Activated CD8-positive, alpha-beta memory T cell treated with anti-CD3 and anti-CD28 coated beads, Interleukin-2, amount 10 ng/mL, durations not matched to agents 7 days and 5 days (primary cell): ENCODE results near the gene DLGAP1. TPM values are rescaled to one million over a fixed set of nuclear protein-coding genes. Genes with fewer than 3 reads are reported as not detected.

Experiments
- ATAC-seq: fragments of 150-1000 bp; cut with Tn5 transposase; one replicate; pipeline ENCODE4 v1.10.0; 2021; ENCODE audit warnings: moderate library complexity
- CTCF ChIA-PET: fragments of 350-600 bp; sonication (Branson Sonifier 250); formaldehyde crosslinking; loops from one replicate; lab custom pipeline; 2021; ENCODE audit warnings: antibody characterized with exemption; lab: Charles Lee
- DNase-seq: peaks from one replicate; pipeline ENCODE4 v3.0.0-alpha.2; 2020
- H3K27ac Mint-ChIP-seq: one replicate; pipeline ENCODE4 v1.8.0; 2021; ENCODE audit warnings: mild to moderate bottlenecking, mixed read lengths
- H3K27me3 Mint-ChIP-seq: one replicate; pipeline ENCODE4 v1.8.0; 2021; ENCODE audit warnings: mixed read lengths
- H3K36me3 Mint-ChIP-seq: one replicate; pipeline ENCODE4 v1.8.0; 2021; ENCODE audit warnings: mild to moderate bottlenecking, mixed read lengths
- H3K4me1 Mint-ChIP-seq: one replicate; pipeline ENCODE4 v1.8.0; 2021; ENCODE audit warnings: mixed read lengths
- H3K4me3 Mint-ChIP-seq: one replicate; pipeline ENCODE4 v1.8.0; 2021; ENCODE audit warnings: mild to moderate bottlenecking, moderate library complexity, mixed read lengths
- H3K9me3 Mint-ChIP-seq: one replicate; pipeline ENCODE4 v1.8.0; 2022; ENCODE audit warnings: low read depth, mixed read lengths
- total RNA-seq, 2 experiments: library from RNA; stranded (reverse); gene quantifications; one replicate each; pipeline ENCODE4 v1.2.3, GENCODE V29; 2021

The DLGAP1 gene
- total RNA-seq, 2 experiments from 2014 or later: not detected

DNA sequence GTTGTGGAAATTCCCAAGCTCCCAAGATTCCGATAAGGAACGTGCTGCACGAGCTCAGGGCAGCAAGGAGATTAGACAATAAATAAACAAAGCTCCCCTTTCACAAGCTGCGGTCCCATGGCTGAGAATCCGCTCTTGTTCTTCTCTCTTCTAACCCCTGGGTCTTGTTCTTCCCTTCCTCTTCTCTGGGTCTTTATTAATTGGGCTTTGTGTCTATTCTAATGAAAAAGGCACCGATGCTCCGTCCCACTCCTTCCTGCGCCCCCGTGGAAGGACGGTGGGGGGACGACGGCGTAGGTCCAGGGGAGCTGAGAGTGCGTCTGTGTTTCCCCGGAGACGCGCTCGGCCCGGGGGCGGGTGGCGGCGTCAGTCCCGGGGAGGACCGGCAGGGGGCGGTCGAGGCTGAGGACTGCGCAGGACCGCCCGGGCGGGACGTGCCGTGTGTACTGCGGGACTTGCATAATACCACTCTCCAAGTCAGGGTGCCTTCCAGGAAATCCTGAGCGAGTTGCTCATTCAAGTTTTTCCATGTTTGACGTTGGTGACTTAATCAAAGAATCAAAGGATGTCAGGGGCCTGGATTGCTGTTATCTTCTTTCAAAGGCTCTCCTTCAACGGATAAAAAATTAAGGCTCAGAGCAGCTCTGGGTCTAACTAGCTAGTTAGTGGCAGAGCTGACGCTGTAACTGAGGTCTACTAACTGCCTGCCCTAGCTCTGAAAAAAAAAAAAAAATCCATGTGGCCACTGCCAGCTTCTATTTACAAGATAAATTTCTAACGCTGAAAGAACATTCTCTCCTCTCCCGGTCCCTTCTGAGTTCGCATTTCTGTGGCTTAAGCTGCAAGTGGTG lies 683.8 kb downstream of the DLGAP1 start:
- Mint-ChIP-seq H3K4me1 (peaks cover 4% of the 10 kb centered on the region), H3K36me3 (no peaks in the 10 kb centered on the region), H3K27ac (peak overlapping the region; percentile 22), H3K27me3 (peaks cover 44% of the 10 kb centered on the region), H3K9me3 (no peaks in the 10 kb centered on the region), H3K4me3 (peak overlapping the region; percentile 40)
- ATAC-seq (peak; percentile 100), DNase-seq (peak; percentile 83)
- CTCF ChIA-PET: interaction anchor here (0.7 to 5.1 kb wide), 44 partner anchors 10 to 1287 kb away, joined by 3 to 49 read pairs (median 4); no protein-coding TSS in a partner anchor

DNA sequence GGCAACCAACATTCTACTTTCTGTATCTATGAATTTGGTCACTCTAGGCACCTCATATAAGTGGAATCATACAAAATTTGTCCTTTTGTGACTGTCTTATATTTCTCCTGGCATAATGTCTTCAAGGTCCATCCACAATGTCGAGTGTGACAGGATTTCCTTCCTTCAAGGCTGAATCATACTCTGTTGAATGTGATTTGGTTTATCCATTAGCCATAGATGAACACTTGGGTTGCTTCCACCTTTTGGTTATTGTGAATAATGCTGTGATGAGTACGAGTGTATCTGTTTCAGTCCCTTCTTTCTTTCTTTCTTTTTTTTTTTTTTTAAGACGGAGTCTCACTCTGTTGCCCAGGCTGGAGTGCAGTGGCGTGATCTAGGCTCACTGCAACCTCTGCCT lies 693.8 kb downstream of the DLGAP1 start:
- Mint-ChIP-seq H3K4me3 (no peak overlapping the region), H3K27me3 (peaks cover 7% of the 10 kb centered on the region), H3K36me3 (no peaks in the 10 kb centered on the region), H3K4me1 (no peaks in the 10 kb centered on the region), H3K9me3 (peaks cover 2% of the 10 kb centered on the region), H3K27ac (no peak overlapping the region)
- ATAC-seq (no peak), DNase-seq (no peak)
- CTCF ChIA-PET: no interaction called here

DNA sequence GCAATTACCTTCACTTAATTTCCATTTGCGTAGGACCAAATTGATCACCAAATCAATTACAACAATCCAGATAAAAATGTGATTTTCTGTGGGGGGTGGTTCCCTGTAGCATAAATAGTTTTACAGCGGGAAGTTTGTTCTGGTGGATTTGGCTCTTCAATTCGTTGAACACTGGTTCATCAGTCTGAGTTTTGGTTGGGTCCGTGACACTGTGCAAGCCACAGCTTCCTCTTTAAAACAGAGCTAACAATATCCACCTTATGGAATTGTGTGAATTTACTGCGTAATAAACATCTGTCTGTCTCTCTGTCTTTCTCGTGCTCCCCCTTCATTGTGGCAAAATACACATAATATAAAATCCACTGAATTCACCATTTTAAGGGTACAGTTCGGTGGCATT lies 694.4 kb downstream of the DLGAP1 start:
- Mint-ChIP-seq H3K27me3 (peaks cover 3% of the 10 kb centered on the region), H3K36me3 (no peaks in the 10 kb centered on the region), H3K4me3 (no peak overlapping the region), H3K27ac (no peak overlapping the region), H3K4me1 (no peaks in the 10 kb centered on the region), H3K9me3 (peaks cover 2% of the 10 kb centered on the region)
- CTCF ChIA-PET: no interaction called here
- ATAC-seq: no peak
- DNase-seq: no peak

DNA sequence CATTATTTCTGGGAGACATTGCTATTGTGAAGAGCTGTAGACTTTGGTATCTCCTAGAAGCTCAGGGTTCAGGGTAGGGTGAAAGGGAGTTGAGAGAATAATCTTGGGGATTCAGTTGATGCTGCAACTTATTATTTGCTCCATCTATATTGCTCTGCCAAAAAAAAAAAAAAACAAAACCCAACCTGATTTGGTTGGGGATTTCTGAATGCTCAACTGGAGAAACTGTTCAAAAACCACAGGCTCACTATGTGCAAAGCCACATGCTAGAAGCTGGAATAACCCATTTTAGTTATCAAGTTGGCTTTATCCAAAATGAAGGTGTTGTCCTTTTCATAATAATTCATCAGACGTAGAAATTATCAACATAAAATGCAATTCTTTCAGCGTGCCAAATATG lies 696.0 kb downstream of the DLGAP1 start:
- no peak for ATAC-seq
- CTCF ChIA-PET: no interaction called here

DNA sequence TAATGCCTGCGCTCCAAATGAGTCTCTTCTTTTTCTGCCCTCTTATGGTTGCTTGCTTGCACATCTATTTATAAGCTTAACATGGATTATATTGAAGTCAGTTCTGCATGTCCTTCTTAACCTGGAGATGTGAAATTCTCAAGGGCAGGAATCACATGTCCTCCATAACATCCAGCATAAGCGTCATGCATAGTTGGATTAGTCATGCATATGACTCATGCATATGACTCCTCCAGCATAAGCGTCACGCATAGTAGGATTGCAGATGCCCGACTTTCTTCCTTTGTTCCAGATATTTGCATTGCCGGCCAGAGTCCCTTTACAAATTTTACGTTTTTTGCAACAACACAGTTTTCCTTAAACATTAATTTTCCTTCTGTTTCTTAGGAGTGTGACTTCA lies 696.6 kb downstream of the DLGAP1 start:
- peaks cover 3% of the 10 kb centered on the region for H3K27me3 Mint-ChIP-seq
- CTCF ChIA-PET: interaction anchor here (1.0 kb wide), 1 partner anchor 13 kb away, joined by 5 read pairs; no protein-coding TSS in a partner anchor
- H3K27ac Mint-ChIP-seq: no peak overlapping the region
- no peak for DNase-seq
- H3K4me1 Mint-ChIP-seq: no peaks in the 10 kb centered on the region
- H3K9me3 Mint-ChIP-seq: peaks cover 2% of the 10 kb centered on the region
- no peak for ATAC-seq
- H3K36me3 Mint-ChIP-seq: no peaks in the 10 kb centered on the region
- H3K4me3 Mint-ChIP-seq: no peak overlapping the region

More for the DNA sequence above, 696.0 kb downstream of the DLGAP1 start:
- H3K36me3 Mint-ChIP-seq: no peaks in the 10 kb centered on the region
- H3K4me3 Mint-ChIP-seq: no peak overlapping the region
- H3K27me3 Mint-ChIP-seq: peaks cover 3% of the 10 kb centered on the region
- no peaks in the 10 kb centered on the region for H3K4me1 Mint-ChIP-seq
- no peak for DNase-seq
- no peak overlapping the region for H3K27ac Mint-ChIP-seq
- H3K9me3 Mint-ChIP-seq: peaks cover 2% of the 10 kb centered on the region

DNA sequence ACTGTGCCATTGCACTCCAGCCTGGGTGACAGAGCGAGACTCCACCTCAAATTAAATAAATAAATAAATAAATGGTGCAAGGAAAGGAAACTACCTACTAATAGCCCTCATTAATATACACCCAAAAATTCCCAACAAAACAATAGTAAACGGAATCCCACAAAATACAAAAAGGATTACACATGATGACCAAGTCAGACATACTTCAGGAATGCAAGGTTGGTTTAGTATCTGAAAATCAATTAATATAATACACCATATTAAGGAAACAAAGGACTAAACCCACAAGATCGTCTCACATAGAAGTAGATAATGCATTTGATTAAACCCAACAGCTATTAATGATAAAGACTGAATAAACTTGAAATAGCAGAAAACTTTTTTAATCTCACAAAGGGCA lies 697.7 kb downstream of the DLGAP1 start:
- ATAC-seq (no peak), DNase-seq (no peak)
- Mint-ChIP-seq H3K4me3 (no peak overlapping the region), H3K9me3 (peaks cover 2% of the 10 kb centered on the region), H3K36me3 (no peaks in the 10 kb centered on the region), H3K27me3 (no peaks in the 10 kb centered on the region), H3K27ac (no peak overlapping the region), H3K4me1 (no peaks in the 10 kb centered on the region)
- CTCF ChIA-PET: interaction anchor here (1.0 to 1.2 kb wide), 2 partner anchors 14 to 15 kb away, joined by 3 to 5 read pairs; no protein-coding TSS in a partner anchor

DNA sequence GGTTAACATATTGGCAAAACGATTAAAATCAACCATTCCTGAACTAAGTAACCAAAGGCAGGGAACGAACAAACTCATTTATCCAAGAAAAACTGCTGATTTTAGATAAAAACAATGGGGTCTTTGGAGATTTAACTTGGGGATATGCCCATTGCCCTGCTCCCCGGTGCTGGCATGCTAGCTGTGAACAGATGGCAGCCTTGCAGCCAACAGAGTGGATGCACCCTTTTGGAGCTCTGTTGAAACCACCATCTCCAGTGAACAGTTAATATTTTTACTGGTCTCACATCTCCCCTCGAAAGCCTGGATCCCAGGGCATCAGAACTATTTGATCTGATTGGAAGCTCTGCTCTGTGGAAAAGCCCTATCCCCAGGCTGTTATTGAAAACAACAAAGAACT lies 702.0 kb downstream of the DLGAP1 start:
- H3K4me3 Mint-ChIP-seq: no peak overlapping the region
- no peak for ATAC-seq
- CTCF ChIA-PET: no interaction called here

DNA sequence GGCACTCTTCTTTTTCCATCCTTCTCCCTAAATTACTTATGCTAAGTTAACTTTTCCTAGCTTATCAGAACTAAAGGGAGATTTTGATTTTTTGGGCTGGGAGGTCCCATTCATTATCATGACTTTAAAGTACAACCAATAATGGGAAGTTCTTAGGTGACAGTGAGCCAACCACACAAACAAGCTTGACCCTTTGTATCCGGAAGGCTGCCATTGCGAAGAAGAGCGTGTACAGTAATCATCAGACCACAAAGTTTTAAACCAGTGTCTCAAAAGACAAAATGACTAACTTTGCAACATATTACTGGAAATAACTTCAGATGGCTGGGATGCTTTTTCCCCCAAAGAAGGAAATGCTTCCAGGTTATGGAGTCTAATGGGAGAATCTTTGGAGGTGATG lies 707.0 kb downstream of the DLGAP1 start:
- H3K4me1 Mint-ChIP-seq: no peaks in the 10 kb centered on the region
- H3K27ac Mint-ChIP-seq: no peak overlapping the region
- H3K4me3 Mint-ChIP-seq: no peak overlapping the region
- ATAC-seq (no peak), DNase-seq (no peak)
- H3K27me3 Mint-ChIP-seq: peaks cover 3% of the 10 kb centered on the region
- H3K9me3 Mint-ChIP-seq: no peaks in the 10 kb centered on the region
- no peaks in the 10 kb centered on the region for H3K36me3 Mint-ChIP-seq
- CTCF ChIA-PET: no interaction called here

More for the DNA sequence above, 702.0 kb downstream of the DLGAP1 start:
- no peaks in the 10 kb centered on the region for H3K4me1 Mint-ChIP-seq
- peaks cover 2% of the 10 kb centered on the region for H3K9me3 Mint-ChIP-seq
- no peak for DNase-seq
- H3K36me3 Mint-ChIP-seq: no peaks in the 10 kb centered on the region
- no peak overlapping the region for H3K27ac Mint-ChIP-seq
- no peaks in the 10 kb centered on the region for H3K27me3 Mint-ChIP-seq

DNA sequence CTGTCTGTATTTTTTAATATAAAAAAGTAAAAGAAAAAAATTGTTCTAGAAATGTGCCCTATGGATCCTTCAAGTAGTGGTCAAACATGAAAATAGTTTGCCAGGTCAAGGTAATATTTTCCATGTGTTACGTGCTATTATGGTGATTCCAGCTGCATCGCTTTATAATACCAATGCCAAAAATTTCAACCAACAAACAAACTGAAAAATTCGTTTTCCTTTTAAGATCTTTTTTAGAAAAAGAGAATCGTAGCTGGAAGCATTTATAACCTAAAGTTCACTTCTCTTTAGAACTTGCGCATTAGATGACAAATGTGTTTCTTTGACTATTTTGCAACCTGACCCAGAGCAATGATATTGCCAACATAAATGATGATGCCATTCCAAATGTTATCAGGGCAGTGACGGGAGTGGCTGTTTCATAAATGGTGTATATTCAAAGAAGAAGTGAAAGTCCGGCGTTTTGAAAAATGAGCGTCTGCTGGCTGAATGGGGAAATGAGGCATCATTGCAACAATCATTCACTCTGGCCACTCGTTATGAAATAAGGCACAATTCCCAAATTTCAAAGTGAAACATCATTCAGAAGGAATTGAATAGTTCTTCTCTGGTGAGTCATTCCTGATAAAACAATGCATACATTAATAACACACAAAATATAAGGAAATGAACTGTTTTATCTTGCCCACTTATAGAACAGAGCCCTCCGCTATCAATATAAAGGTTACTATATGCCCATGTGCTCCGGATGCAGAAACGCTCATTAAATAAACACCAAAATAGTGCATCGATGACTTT lies 707.7 kb downstream of the DLGAP1 start:
- no peak for ATAC-seq
- H3K36me3 Mint-ChIP-seq: no peaks in the 10 kb centered on the region

DNA sequence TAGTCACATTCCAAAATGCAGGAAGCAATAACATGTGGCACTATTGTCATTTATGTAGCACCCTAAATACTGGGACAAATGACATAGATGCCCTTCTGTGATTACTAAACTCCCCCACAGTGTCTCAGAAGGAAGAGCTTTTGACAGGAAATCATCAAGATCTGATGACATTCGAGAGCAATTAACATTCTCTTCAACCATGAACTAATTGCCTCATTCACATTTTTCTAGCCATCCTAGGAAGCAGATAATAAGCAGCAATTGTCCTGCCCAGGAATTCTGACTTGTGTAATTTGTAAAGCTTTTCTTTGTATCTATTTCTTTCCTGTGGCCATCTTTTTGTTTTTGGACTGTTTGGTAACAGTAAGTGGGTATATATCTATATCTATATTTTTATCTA lies 712.6 kb downstream of the DLGAP1 start:
- DNase-seq (no peak), ATAC-seq (no peak)
- Mint-ChIP-seq H3K4me1 (no peaks in the 10 kb centered on the region), H3K9me3 (peaks cover 8% of the 10 kb centered on the region), H3K27me3 (peaks cover 3% of the 10 kb centered on the region), H3K36me3 (peaks cover 3% of the 10 kb centered on the region), H3K4me3 (no peak overlapping the region), H3K27ac (no peak overlapping the region)
- CTCF ChIA-PET: no interaction called here

More for the DNA sequence above, 707.7 kb downstream of the DLGAP1 start:
- no peak overlapping the region for H3K27ac Mint-ChIP-seq
- CTCF ChIA-PET: no interaction called here
- no peak overlapping the region for H3K4me3 Mint-ChIP-seq
- peaks cover 3% of the 10 kb centered on the region for H3K27me3 Mint-ChIP-seq
- no peak for DNase-seq
- no peaks in the 10 kb centered on the region for H3K9me3 Mint-ChIP-seq
- no peaks in the 10 kb centered on the region for H3K4me1 Mint-ChIP-seq

DNA sequence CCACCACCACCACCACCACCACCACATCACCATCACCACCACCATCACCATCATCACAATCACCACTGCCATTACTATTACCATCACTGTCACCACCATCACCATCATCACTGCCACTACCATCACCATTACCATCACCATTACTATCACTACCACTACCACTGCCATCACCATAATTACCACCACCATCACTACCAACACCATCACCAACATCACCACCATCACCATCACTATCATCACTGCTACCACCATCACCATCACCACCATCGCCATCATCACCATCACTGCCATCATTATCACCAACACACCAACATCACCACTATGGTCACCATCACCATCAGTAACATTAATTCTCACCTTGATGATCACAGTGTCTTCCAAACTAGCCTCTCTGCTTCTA lies 713.8 kb downstream of the DLGAP1 start:
- H3K4me1 Mint-ChIP-seq: no peaks in the 10 kb centered on the region
- peaks cover 3% of the 10 kb centered on the region for H3K27me3 Mint-ChIP-seq
- peak overlapping the region; percentile 0 for H3K27ac Mint-ChIP-seq
- CTCF ChIA-PET: no interaction called here
- H3K36me3 Mint-ChIP-seq: peaks cover 3% of the 10 kb centered on the region
- peaks cover 8% of the 10 kb centered on the region for H3K9me3 Mint-ChIP-seq
- ATAC-seq (no peak), DNase-seq (no peak)
- H3K4me3 Mint-ChIP-seq: no peak overlapping the region

DNA sequence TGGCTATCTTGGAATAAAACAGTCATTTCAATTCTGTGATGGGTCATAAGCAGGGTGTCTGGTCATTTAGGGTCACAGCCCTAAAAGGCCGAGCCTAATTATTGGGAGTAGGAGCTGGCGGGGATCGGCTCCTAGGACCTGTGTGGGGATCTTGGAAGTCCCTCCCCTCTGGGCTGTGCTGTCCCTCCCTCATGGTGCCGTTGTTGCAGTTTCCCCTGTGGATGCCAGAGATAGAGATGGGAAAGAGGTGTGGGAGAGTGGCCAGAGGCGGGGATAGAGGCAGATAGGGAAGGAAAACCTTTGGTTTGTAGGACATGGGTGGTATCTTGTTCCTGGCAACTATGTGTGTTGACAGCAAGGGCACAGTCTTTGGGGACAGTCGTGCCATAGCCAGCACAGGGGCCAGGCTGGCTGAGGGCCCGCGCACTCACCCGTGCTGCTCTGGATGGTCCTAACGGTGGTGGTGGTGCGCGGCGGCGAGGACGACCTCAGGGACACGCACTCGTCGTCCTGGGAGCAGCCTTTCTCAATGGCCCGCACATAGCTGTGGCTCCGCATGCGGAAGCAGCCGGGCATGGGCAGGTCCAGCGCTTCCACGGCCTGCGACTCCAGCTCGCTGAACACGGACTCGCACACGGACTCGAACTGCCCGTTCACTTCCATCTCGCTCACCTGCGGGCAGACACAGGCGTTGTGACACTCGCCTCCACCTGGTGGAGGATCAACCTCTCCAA lies 726.2 kb downstream of the DLGAP1 start:
- CTCF ChIA-PET: no interaction called here
- H3K4me3 Mint-ChIP-seq: no peak overlapping the region
- peaks cover 29% of the 10 kb centered on the region for H3K27me3 Mint-ChIP-seq
- no peaks in the 10 kb centered on the region for H3K9me3 Mint-ChIP-seq
- no peaks in the 10 kb centered on the region for H3K4me1 Mint-ChIP-seq
- no peak for DNase-seq
- ATAC-seq: no peak
- no peak overlapping the region for H3K27ac Mint-ChIP-seq
- no peaks in the 10 kb centered on the region for H3K36me3 Mint-ChIP-seq

DNA sequence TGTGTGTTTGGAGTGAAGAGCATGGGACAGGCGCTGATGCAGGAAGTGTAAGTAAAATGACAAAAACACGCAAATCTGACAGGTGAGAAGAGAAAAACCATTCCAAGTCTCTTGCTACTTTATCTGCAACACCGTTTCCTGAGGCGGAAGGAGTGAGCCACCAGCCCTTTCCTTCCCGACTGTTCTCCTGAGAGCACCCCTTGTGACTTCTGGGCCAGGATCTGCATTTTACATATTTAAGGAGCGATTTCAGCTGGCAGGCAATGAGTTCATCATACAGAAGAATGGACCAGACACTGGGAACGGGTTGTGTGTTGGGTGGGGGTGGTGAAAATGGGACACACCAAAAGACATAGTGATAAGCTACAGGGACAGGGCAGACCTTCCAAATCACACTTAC lies 727.8 kb downstream of the DLGAP1 start:
- DNase-seq (no peak), ATAC-seq (no peak)
- Mint-ChIP-seq H3K27me3 (peaks cover 22% of the 10 kb centered on the region), H3K27ac (no peak overlapping the region), H3K9me3 (no peaks in the 10 kb centered on the region), H3K36me3 (no peaks in the 10 kb centered on the region), H3K4me3 (no peak overlapping the region), H3K4me1 (no peaks in the 10 kb centered on the region)
- CTCF ChIA-PET: no interaction called here
